D721Med (cell line): Measurements from ENCODE around the gene BIRC2.
A peak's percentile ranks its signal among the peaks of the same experiment; 100 is the strongest.

Experiments used
- DNase-seq: peaks from one replicate; pipeline ENCODE4 v3.0.0; 2011; ENCODE audit warnings: low spot score; ENCODE audit not compliant: insufficient read length
- FAIRE-seq: peaks from 2 replicates; lab custom pipeline; 2011; peaks lifted over from hg19 to GRCh38; lab: Jason Lieb, UNC
- CTCF ChIP-seq: IDR thresholded peaks from 2 replicates; pipeline ENCODE4 v1.5.1; 2012; ENCODE audit warnings: mild to moderate bottlenecking, control low read depth; ENCODE audit not compliant: insufficient read depth; ENCODE audit errors: missing control alignments

BIRC2 gene

GRCh38 chr11:102307727-102308038 lies 39.3 kb upstream of the BIRC2 start:
- TF ChIP-seq CTCF = no peak
- DNase-seq = no peak
- FAIRE-seq = no peak

GRCh38 chr11:102309621-102310541 lies 37.1 kb upstream of the BIRC2 start:
- TF ChIP-seq CTCF = peak; percentile 10
- FAIRE-seq (no peak), DNase-seq (no peak)

GRCh38 chr11:102312667-102313066 lies 34.3 kb upstream of the BIRC2 start:
- FAIRE-seq (no peak), DNase-seq (no peak)
- no peak for TF ChIP-seq CTCF

GRCh38 chr11:102313238-102313940 lies 33.6 kb upstream of the BIRC2 start:
- FAIRE-seq = no peak
- no peak for DNase-seq
- TF ChIP-seq CTCF = no peak

- TF ChIP-seq CTCF = no peak
- FAIRE-seq (no peak), DNase-seq (no peak)
These were observed 32.2 kb upstream of the BIRC2 start for GRCh38 chr11:102314784-102315183.

GRCh38 chr11:102316346-102316904 lies 30.6 kb upstream of the BIRC2 start:
- DNase-seq (no peak), FAIRE-seq (no peak)
- no peak for TF ChIP-seq CTCF
